Measurements from ENCODE around the gene RELA.
"Not testable (repeated sequence)": the region's sequence is repeated elsewhere in the genome, so short reads cannot be mapped to it uniquely, and the experiment has no call there.

RELA gene

GRCh38 chr11:65648997-65649493 lies 13.7 kb downstream of the RELA start:
- no peak for DNase-seq (ENCODE audit: low spot score)

- no peak for DNase-seq (ENCODE audit: low spot score)
Observed at GRCh38 chr11:65646958-65647701, 15.6 kb downstream of the RELA start.

GRCh38 chr11:65646288-65646957 lies 16.3 kb downstream of the RELA start:
- DNase-seq (ENCODE audit: low spot score), result no peak

- peak; percentile 52 for DNase-seq (ENCODE audit: low spot score)
Observed at GRCh38 chr11:65645710-65646109, 17.0 kb downstream of the RELA start.

GRCh38 chr11:65644837-65645236 lies 17.9 kb downstream of the RELA start:
- no peak for DNase-seq (ENCODE audit: low spot score)

GRCh38 chr11:65643971-65644370 lies 18.7 kb downstream of the RELA start:
- DNase-seq (ENCODE audit: low spot score), result no peak

GRCh38 chr11:65642014-65642671 lies 20.6 kb downstream of the RELA start:
- DNase-seq (ENCODE audit: low spot score), result no peak

- no peak for DNase-seq (ENCODE audit: low spot score)
Observed at GRCh38 chr11:65641297-65642013, 21.3 kb downstream of the RELA start.

- no peak for DNase-seq (ENCODE audit: low spot score)
Observed at GRCh38 chr11:65640483-65641296, 22.0 kb downstream of the RELA start.

- DNase-seq (ENCODE audit: low spot score), result no peak
Observed at GRCh38 chr11:65639623-65640482, 22.9 kb downstream of the RELA start.

GRCh38 chr11:65639228-65639597 lies 23.5 kb downstream of the RELA start:
- not testable (repeated sequence) for DNase-seq (ENCODE audit: low spot score)

- peak; percentile 93 for DNase-seq (ENCODE audit: low spot score)
Observed at GRCh38 chr11:65637794-65638419, 24.8 kb downstream of the RELA start, which contains the start of gene SIPA1. Gene SIPA1, plus strand, starts transcription at chr11:65638101. Its CDS starts 2,821 bp downstream, at chr11:65640922.

- no peak for DNase-seq (ENCODE audit: low spot score)
Observed at GRCh38 chr11:65637032-65637557, 25.6 kb downstream of the RELA start.

- DNase-seq (ENCODE audit: low spot score), result no peak
Observed at GRCh38 chr11:65636108-65637031, 26.3 kb downstream of the RELA start.

- no peak for DNase-seq (ENCODE audit: low spot score)
Observed at GRCh38 chr11:65634905-65635731, 27.6 kb downstream of the RELA start.

- DNase-seq (ENCODE audit: low spot score), result no peak
Observed at GRCh38 chr11:65634440-65634839, 28.3 kb downstream of the RELA start.

- DNase-seq (ENCODE audit: low spot score), result no peak
Observed at GRCh38 chr11:65634109-65634436, 28.6 kb downstream of the RELA start.

Measured in AG08396 (cell line).